GM18868 (cell line): ENCODE results near the gene C1QTNF12.
A peak's percentile ranks its signal among the peaks of the same experiment; 100 is the strongest.
"Not testable (repeated sequence)": the region's sequence is repeated elsewhere in the genome, so short reads cannot be mapped to it uniquely, and the experiment has no call there.

Source experiments
- ATAC-seq: cut with Tn5 transposase; IDR thresholded peaks from one replicate; pipeline ENCODE4 v1.9.1; 2021; ENCODE audit warnings: mild to moderate bottlenecking, moderate library complexity; ENCODE audit not compliant: unreplicated experiment

Gene C1QTNF12

GRCh38 chr1:1200876-1201810 is 45.4 kb downstream of the C1QTNF12 start:
- peak; percentile 51 for ATAC-seq

GRCh38 chr1:1199961-1200875 is 46.3 kb downstream of the C1QTNF12 start:
- no peak for ATAC-seq

GRCh38 chr1:1199141-1199960 is 47.2 kb downstream of the C1QTNF12 start:
- ATAC-seq, result no peak

GRCh38 chr1:1198423-1199140 is 47.9 kb downstream of the C1QTNF12 start:
- no peak for ATAC-seq

- no peak for ATAC-seq
Observed at GRCh38 chr1:1197551-1198422, 48.7 kb downstream of the C1QTNF12 start.

- no peak for ATAC-seq
Observed at GRCh38 chr1:1197188-1197500, 49.4 kb downstream of the C1QTNF12 start.

- no peak for ATAC-seq
Observed at GRCh38 chr1:1196431-1197187, 49.9 kb downstream of the C1QTNF12 start.

GRCh38 chr1:1195726-1196125 is 50.8 kb downstream of the C1QTNF12 start:
- not testable (repeated sequence) for ATAC-seq

GRCh38 chr1:1194723-1195122 is 51.8 kb downstream of the C1QTNF12 start:
- ATAC-seq, result no peak
